Upper lobe of right lung (tissue), 1 donor: Measurements from ENCODE around the gene CAP2. TPM values are rescaled to one million over a fixed set of nuclear protein-coding genes. Genes with fewer than 3 reads are reported as not detected.

Source experiments
- ATAC-seq: fragments of 200-7000 bp; cut with Tn5 transposase; one replicate; pipeline ENCODE4 v1.9.1; 2020; ENCODE audit warnings: mild to moderate bottlenecking, moderate library complexity
- DNase-seq: peaks from one replicate; pipeline ENCODE4 v3.0.0-alpha.2; 2020
- H3K27ac ChIP-seq: fragments of 200-600 bp; one replicate; pipeline ENCODE4 v1.8.0; 2022
- H3K27me3 ChIP-seq: fragments of 200-600 bp; one replicate; pipeline ENCODE4 v1.8.0; 2022; ENCODE audit warnings: mild to moderate bottlenecking
- H3K36me3 ChIP-seq: fragments of 200-600 bp; one replicate; pipeline ENCODE4 v1.8.0; 2022
- H3K4me1 ChIP-seq: fragments of 200-600 bp; one replicate; pipeline ENCODE4 v1.8.0; 2022
- H3K4me3 ChIP-seq: fragments of 200-600 bp; one replicate; pipeline ENCODE4 v1.8.0; 2022; ENCODE audit warnings: mild to moderate bottlenecking
- H3K9me3 ChIP-seq: fragments of 200-600 bp; one replicate; pipeline ENCODE4 v1.8.0; 2022
- intact Hi-C: fragments of 100-400 bp; cut with DNase I; formaldehyde crosslinking; loops from one replicate; pipeline ENCODE4 v1.11.0; 2022
- total RNA-seq: library from RNA; stranded (reverse); fragmentation: NEBNext Ultra II Directional; extraction: Animal tissue kit (Norgen Biotek cat#: 25700); gene quantifications from one replicate; pipeline ENCODE4 v1.2.1, GENCODE V29; 2021
- TF ChIP-seq, protein P1 (sequence below): fragments of 200-600 bp; IDR thresholded peaks from one replicate; pipeline ENCODE4 v1.8.0; 2022; ENCODE audit warnings: antibody characterized with exemption
- donor health status: DM: no; HTN: yes; CAD: no; lungs with severe emphysema.

CAP2 gene
- total RNA-seq, 1 donor from 2014 or later, result 7.2 TPM

DNA sequence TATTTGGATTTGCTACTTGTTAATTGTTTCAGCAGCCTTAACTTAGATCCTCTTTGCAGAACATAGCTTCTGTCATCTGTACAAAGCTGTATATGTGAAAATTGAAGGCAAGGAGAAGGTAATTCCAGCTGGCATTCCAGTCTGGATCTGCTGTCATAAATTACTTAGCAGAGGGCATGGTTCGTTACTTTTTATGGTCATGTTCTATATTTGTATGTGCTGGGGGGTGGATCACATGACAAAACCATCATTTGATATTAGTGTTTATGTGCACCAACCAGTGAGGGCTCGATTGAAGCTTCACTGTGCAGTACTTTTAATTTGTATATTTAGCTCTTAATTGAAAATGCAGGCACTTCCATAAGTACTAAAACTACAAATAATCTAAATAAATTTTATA is 80.2 kb downstream of the CAP2 start:
- DNase-seq (no peak), ATAC-seq (no peak)

DNA sequence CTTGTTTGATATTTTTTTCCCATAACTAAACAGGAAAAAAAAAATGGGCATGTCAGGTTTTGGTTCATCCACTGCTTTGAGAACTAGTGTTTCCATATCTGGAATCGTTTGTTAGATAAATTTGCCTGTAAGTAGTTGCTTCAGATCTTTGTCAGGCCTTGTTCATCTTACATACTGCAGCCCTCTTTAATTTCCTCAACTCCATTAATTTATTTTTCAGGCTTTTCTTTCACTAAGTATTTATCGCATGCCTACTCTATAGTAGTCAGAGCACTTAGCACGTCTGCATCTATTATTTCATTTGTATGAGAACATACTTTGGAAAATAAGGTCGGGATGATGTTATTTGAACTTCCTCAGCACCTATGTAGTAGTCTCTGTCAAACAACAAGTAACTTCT is 80.9 kb downstream of the CAP2 start:
- H3K27ac ChIP-seq, result no peak overlapping the region
- no peaks in the 10 kb centered on the region for H3K36me3 ChIP-seq
- H3K4me1 ChIP-seq, result peaks cover 13% of the 10 kb centered on the region
- intact Hi-C loops, result no loop called here
- TF ChIP-seq, protein P1, sequence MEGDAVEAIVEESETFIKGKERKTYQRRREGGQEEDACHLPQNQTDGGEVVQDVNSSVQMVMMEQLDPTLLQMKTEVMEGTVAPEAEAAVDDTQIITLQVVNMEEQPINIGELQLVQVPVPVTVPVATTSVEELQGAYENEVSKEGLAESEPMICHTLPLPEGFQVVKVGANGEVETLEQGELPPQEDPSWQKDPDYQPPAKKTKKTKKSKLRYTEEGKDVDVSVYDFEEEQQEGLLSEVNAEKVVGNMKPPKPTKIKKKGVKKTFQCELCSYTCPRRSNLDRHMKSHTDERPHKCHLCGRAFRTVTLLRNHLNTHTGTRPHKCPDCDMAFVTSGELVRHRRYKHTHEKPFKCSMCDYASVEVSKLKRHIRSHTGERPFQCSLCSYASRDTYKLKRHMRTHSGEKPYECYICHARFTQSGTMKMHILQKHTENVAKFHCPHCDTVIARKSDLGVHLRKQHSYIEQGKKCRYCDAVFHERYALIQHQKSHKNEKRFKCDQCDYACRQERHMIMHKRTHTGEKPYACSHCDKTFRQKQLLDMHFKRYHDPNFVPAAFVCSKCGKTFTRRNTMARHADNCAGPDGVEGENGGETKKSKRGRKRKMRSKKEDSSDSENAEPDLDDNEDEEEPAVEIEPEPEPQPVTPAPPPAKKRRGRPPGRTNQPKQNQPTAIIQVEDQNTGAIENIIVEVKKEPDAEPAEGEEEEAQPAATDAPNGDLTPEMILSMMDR, result no peak
- H3K9me3 ChIP-seq, result no peaks in the 10 kb centered on the region
- no peak overlapping the region for H3K4me3 ChIP-seq
- no peaks in the 10 kb centered on the region for H3K27me3 ChIP-seq
- DNase-seq (no peak), ATAC-seq (no peak)

More for the DNA sequence above, 80.2 kb downstream of the CAP2 start:
- H3K9me3 ChIP-seq, result no peaks in the 10 kb centered on the region
- H3K27ac ChIP-seq, result no peak overlapping the region
- intact Hi-C loops, result no loop called here
- peaks cover 13% of the 10 kb centered on the region for H3K4me1 ChIP-seq
- TF ChIP-seq, protein P1, result no peak
- H3K36me3 ChIP-seq, result no peaks in the 10 kb centered on the region
- H3K27me3 ChIP-seq, result no peaks in the 10 kb centered on the region
- H3K4me3 ChIP-seq, result no peak overlapping the region

DNA sequence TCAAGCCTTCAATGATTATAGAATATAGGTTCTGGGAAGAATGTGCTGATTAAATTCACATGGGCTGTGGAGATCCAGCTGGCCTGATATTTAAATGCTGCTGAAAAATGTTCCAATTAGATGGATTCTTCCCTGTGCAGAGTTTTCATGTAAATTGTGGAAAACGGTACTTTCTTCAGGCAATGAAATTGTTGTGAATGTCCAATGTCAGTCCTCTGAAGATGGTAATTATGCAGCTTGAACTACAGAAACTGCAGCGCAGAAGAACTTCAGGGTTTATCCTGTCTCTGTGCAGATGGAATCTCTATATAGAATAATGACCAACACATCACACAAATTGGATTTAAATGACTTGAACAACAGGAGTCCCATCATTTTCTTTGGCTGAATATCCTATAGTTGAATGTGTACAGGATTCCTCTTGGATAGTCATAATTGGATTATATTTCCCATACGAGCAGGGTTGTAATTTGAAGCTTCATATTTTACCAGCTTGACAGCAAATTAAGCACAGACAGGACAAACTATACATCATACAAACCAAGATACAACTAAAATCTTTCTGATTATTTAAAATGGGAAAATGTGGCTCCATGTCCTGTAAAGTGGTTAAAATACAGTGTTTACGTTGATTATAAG is 82.3 kb downstream of the CAP2 start:
- no peak overlapping the region for H3K4me3 ChIP-seq
- no peaks in the 10 kb centered on the region for H3K27me3 ChIP-seq
- TF ChIP-seq, protein P1, result no peak
- DNase-seq, result no peak
- ATAC-seq, result no peak
- no peak overlapping the region for H3K27ac ChIP-seq
- H3K36me3 ChIP-seq, result no peaks in the 10 kb centered on the region
- peaks cover 3% of the 10 kb centered on the region for H3K4me1 ChIP-seq
- H3K9me3 ChIP-seq, result no peaks in the 10 kb centered on the region
- intact Hi-C loops, result no loop called here

DNA sequence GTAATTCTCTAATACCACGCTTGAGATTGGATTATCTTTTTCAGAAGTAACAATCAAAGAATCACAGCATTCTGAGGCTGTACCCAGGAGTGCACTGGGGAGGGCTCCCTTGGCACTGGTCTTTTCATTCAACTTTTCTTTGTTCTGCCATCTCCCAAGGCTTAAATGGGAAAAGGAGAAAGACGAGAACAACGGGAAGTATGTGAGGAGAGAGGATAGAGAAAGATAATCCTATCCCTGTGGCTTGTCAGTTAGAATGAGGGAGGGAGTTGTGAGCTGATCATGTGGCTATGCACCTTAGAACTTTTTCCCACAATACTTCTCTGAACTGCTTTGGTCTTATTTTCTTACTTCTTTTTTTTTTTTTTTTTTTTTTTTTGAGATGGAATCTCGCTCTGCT is 83.1 kb downstream of the CAP2 start:
- no peak for ATAC-seq
- no peaks in the 10 kb centered on the region for H3K9me3 ChIP-seq
- H3K4me3 ChIP-seq, result no peak overlapping the region
- H3K36me3 ChIP-seq, result no peaks in the 10 kb centered on the region
- intact Hi-C loops, result no loop called here
- TF ChIP-seq, protein P1, result no peak
- H3K27ac ChIP-seq, result no peak overlapping the region
- no peak for DNase-seq
- no peaks in the 10 kb centered on the region for H3K27me3 ChIP-seq
- H3K4me1 ChIP-seq, result peaks cover under 1% of the 10 kb centered on the region

DNA sequence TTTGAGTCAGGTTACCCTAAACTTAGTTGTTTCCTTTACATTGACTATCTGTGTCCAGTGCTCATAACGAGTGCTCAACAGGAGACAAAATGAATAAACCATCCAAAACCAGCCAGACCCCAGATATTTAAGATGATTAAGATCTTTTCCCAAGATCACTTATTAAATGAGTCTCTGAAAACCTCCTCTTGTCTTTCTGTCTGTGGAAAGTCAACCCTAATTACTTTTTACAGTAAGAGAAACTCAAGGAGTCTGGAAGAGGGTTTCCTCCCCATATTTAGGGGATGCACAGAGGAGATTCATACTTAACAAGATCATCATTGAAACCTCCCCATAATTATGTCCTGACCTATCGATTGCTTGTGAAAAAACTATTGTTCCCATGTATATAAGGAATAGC is 84.0 kb downstream of the CAP2 start:
- ATAC-seq (no peak), DNase-seq (no peak)
- no peaks in the 10 kb centered on the region for H3K27me3 ChIP-seq
- no peak overlapping the region for H3K27ac ChIP-seq
- intact Hi-C loops, result no loop called here
- no peaks in the 10 kb centered on the region for H3K36me3 ChIP-seq
- TF ChIP-seq, protein P1, result no peak
- H3K9me3 ChIP-seq, result no peaks in the 10 kb centered on the region
- no peak overlapping the region for H3K4me3 ChIP-seq
- no peaks in the 10 kb centered on the region for H3K4me1 ChIP-seq
